Central memory CD8-positive, alpha-beta T cell (primary cell): Measurements from ENCODE around the gene C1QTNF3.
"Not testable (repeated sequence)": the region's sequence is repeated elsewhere in the genome, so short reads cannot be mapped to it uniquely, and the experiment has no call there.

Source experiments
- ATAC-seq: fragments of 150-1000 bp; cut with Tn5 transposase; replicated peaks from 2 replicates; pipeline ENCODE4 v1.10.0; 2022; ENCODE audit warnings: mild to moderate bottlenecking, moderate FRiP score, moderate number of reproducible peaks; ENCODE audit not compliant: poor library complexity, severe bottlenecking; ENCODE audit errors: extremely low read depth
- DNase-seq, 2 donors: peaks; one replicate each; pipeline ENCODE4 v3.0.0; 2021; ENCODE audit warnings: low spot score in 2 of 2
- H3K27ac Mint-ChIP-seq: one replicate; pipeline ENCODE4 v1.8.0; 2022; ENCODE audit warnings: low read depth, mild to moderate bottlenecking, moderate library complexity, mixed read lengths
- H3K27me3 Mint-ChIP-seq: one replicate; pipeline ENCODE4 v1.8.0; 2022; ENCODE audit warnings: mixed read lengths
- H3K36me3 Mint-ChIP-seq: one replicate; pipeline ENCODE4 v1.8.0; 2022; ENCODE audit warnings: mild to moderate bottlenecking, moderate library complexity, mixed read lengths; ENCODE audit not compliant: insufficient read depth
- H3K4me1 Mint-ChIP-seq: one replicate; pipeline ENCODE4 v1.8.0; 2022; ENCODE audit warnings: mixed read lengths
- H3K4me3 Mint-ChIP-seq: one replicate; pipeline ENCODE4 v1.8.0; 2022; ENCODE audit warnings: mild to moderate bottlenecking, moderate library complexity, mixed read lengths
- H3K9me3 Mint-ChIP-seq: one replicate; pipeline ENCODE4 v1.8.0; 2022; ENCODE audit warnings: mixed read lengths

C1QTNF3 gene

DNA sequence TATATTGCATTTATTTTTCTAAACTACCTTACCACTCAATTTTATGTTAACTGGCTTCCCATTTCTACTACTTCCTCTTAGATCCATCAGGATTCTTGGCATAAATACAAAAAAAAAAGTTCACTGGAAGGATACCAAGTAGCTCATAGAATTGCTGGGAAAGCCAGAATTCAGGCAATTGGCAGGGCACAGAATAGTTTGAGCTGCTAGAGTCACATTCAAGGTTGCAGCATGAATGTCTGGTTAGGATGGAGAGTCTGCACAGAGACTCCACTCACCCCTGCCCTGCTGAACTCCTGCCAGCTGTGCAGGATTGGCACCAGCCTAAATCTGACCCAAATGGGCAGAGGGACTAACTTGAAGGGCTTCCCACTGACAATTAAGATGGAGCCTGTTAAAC, 30.2 kb downstream of the C1QTNF3 start:
- ATAC-seq (no peak), DNase-seq (no peak)
- no peaks in the 10 kb centered on the region for H3K9me3 Mint-ChIP-seq

DNA sequence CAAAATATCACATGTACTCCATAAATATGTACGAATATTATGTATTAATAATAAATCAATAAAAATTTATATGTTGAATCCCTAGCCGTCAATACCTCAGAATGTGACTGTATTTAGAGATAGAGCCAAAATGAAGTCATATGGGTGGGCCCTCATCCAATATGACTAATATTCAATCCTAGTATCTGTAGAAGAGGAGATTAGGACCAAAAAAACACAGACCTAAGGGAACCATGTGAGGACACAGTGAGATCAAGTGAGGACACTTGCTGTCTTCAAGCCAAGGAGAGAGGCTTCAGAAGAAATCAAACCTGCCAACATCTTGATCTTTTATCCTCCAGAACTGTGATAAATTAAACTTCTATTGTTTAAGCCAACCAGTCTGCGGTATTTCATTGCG, 31.5 kb downstream of the C1QTNF3 start:
- Mint-ChIP-seq H3K9me3 (no peaks in the 10 kb centered on the region), H3K4me3 (no peak overlapping the region), H3K36me3 (peaks cover 14% of the 10 kb centered on the region), H3K27me3 (no peaks in the 10 kb centered on the region), H3K27ac (no peak overlapping the region), H3K4me1 (peaks cover 16% of the 10 kb centered on the region)
- DNase-seq (no peak), ATAC-seq (no peak)

More for the DNA sequence above, 30.2 kb downstream of the C1QTNF3 start:
- Mint-ChIP-seq H3K4me3 (no peak overlapping the region), H3K27ac (no peak overlapping the region), H3K4me1 (peaks cover 7% of the 10 kb centered on the region), H3K36me3 (peaks cover 8% of the 10 kb centered on the region), H3K27me3 (no peaks in the 10 kb centered on the region)

DNA sequence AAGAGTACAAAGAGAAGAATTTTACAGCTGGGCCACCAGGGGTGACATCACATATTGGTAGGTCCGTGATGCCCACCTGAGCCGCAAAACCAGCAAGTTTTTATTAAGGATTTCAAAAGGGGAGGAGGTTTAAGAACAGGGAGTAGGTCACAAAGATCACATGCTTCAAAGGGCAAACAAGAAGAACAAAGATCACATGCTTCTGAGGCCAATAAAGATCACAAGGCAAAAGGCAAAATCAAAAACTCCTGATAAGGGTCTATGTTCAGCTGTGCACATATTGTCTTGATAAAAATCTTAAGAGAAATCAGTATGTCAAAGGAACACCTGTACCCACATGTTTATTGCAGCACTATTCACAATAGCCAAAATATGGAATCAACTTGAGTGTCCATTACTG, 32.9 kb downstream of the C1QTNF3 start:
- H3K4me1 Mint-ChIP-seq: peaks cover 23% of the 10 kb centered on the region
- peaks cover 18% of the 10 kb centered on the region for H3K36me3 Mint-ChIP-seq
- not testable (repeated sequence) for H3K4me3 Mint-ChIP-seq, H3K27me3 Mint-ChIP-seq, H3K27ac Mint-ChIP-seq, DNase-seq, H3K9me3 Mint-ChIP-seq, ATAC-seq

DNA sequence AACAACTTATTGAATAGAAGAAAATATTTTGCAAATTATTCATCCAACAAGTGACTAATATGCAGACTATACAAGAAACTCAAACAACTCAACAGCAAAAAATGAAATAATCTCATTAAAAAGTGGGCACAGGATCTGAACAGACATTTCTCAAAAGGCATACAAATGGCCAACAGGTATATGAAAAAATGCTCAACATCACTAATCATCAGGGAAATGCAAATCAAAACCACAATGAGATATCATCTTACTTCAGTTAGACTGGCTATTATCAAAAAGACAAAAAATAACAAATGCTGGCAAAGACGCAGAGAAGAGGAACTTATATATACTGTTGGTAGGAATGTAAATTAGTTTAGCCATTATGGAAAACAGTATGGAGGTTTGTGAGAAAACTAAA, 33.4 kb downstream of the C1QTNF3 start:
- Mint-ChIP-seq H3K27me3 (no peaks in the 10 kb centered on the region), H3K36me3 (peaks cover 19% of the 10 kb centered on the region), H3K27ac (peak overlapping the region; percentile 85), H3K4me3 (no peak overlapping the region), H3K4me1 (peaks cover 23% of the 10 kb centered on the region), H3K9me3 (no peaks in the 10 kb centered on the region)
- DNase-seq (no peak), ATAC-seq (no peak)

DNA sequence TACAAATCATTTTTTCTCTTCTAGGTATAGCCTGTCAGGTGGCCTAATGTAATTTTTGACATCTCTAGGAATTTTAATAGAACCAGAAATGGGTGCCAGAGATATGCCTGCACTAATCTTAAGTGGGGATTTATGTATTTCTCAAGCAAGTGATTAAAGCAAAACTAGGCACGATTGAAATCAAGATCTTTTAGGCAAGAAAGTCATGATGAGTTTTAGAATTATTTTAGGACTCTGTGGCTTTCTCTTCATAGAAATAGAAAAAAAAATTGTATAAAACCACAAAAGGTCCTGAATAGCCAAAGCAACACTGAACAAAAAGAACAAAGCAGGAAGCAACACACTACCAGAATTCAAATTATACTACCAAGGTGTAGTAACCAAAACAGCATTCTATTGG, 34.2 kb downstream of the C1QTNF3 start:
- no peaks in the 10 kb centered on the region for H3K9me3 Mint-ChIP-seq
- DNase-seq (no peak), ATAC-seq (no peak)
- peaks cover 23% of the 10 kb centered on the region for H3K4me1 Mint-ChIP-seq
- peaks cover 21% of the 10 kb centered on the region for H3K36me3 Mint-ChIP-seq
- H3K27ac Mint-ChIP-seq: peak overlapping the region; percentile 85
- H3K27me3 Mint-ChIP-seq: no peaks in the 10 kb centered on the region
- peak overlapping the region; percentile 78 for H3K4me3 Mint-ChIP-seq

DNA sequence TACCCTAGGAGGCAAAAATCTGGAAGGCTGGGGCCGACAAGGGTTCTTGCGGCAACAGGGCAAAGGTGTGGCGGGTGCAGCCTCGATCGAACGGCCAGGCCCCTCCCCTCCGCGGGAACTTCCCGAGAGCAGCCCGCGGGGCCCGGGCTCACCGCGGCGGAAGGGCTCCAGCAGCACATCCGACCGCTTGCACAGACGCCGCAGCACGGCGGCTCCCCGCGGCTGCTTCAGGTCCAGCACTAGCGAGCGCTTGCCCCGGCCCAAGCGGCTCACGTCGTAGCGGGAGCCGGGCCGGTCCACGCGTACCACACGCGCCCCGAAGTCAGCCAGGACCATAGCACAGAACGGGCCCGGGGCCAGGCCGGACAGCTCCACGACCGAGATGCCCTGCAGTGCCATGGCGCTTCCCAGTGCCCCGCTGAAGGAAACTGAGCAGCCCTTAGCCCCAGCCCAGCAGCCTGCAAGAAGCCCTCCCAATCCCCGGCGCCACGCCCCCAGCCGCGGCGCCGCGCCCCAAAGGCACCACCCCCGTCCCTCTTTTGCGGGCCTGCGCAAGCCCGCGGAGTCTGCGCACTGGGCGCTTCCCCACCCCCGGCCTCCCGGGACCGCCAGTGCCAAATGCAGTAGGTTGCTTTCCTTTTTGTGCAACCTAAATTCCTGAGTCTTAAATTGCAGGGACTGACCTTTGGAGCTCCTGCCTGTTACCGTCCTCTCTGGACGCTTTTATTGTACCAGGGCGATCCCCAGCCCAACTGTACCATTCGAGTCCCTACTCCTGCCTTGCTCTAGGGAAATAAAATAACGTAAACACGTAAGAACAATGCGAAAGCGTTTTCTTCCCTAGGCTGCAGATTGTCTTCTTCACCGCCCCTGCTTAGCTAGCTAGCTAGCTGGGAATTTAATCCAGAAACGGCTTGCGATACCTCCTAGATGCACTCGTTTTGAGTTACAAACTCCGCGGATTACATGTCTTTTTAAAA, 35.1 kb downstream of the C1QTNF3 start, which contains the start of gene AMACR:
TSS of gene AMACR (minus strand) at position 430 of the 980 bp plus-strand sequence. CDS start at position 399, 31 bp downstream.
- Mint-ChIP-seq H3K27ac (peak within 1 kb of the TSS; percentile 85), H3K27me3 (no peaks in the 10 kb centered on the region), H3K9me3 (no peaks in the 10 kb centered on the region), H3K36me3 (peaks cover 21% of the 10 kb centered on the region), H3K4me3 (peak within 1 kb of the TSS; percentile 78), H3K4me1 (peaks cover 23% of the 10 kb centered on the region)
- peak; percentile 76 to 85 for DNase-seq
- ATAC-seq: peak; percentile 93

DNA sequence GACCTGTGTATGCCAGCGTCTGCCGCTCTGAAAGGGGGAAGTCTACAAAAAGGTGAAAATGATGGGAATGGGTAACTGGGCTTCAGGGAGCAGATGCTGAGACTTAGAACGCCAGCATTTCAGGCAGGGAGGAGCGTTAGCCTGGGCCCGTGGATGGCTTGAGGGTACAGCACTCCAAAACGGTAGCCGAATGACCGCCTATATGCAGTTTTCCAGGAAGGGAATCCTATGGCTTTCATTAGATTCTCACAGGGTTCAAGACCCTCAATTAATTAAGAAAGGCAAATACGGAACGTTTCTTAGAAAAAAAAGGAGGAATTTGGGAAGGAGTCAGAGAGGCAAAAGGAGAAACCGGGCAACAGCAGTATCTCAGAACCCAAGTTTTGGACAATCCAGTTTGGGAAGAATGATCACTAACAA, 35.8 kb downstream of the C1QTNF3 start:
- H3K9me3 Mint-ChIP-seq: no peaks in the 10 kb centered on the region
- H3K4me1 Mint-ChIP-seq: peaks cover 23% of the 10 kb centered on the region
- H3K36me3 Mint-ChIP-seq: peaks cover 21% of the 10 kb centered on the region
- no peaks in the 10 kb centered on the region for H3K27me3 Mint-ChIP-seq
- H3K4me3 Mint-ChIP-seq: peak overlapping the region; percentile 78
- peak overlapping the region; percentile 85 for H3K27ac Mint-ChIP-seq
- ATAC-seq (no peak), DNase-seq (no peak)

DNA sequence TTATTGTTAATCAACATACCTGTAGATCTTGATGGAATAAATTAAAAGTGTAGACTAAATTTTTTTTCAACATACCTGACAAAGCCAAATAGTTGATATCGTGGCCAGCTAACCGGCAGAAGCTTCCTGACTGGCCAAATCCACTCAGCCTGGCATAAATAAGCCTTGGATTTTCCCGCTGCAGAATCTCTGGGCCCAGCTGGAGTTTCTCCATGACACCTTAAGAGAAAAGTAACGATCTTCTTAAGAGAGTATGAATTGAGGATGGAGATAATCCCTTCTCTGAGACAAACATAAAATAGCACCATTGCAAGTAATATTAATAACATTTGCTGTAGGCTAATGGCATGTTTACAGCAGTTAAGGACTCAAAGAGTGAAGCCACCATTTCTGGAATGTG, 37.3 kb downstream of the C1QTNF3 start:
- ATAC-seq: no peak
- peaks cover 19% of the 10 kb centered on the region for H3K36me3 Mint-ChIP-seq
- H3K9me3 Mint-ChIP-seq: no peaks in the 10 kb centered on the region
- H3K27ac Mint-ChIP-seq: no peak overlapping the region
- H3K4me1 Mint-ChIP-seq: peaks cover 23% of the 10 kb centered on the region
- no peak for DNase-seq
- no peaks in the 10 kb centered on the region for H3K27me3 Mint-ChIP-seq
- H3K4me3 Mint-ChIP-seq: no peak overlapping the region

DNA sequence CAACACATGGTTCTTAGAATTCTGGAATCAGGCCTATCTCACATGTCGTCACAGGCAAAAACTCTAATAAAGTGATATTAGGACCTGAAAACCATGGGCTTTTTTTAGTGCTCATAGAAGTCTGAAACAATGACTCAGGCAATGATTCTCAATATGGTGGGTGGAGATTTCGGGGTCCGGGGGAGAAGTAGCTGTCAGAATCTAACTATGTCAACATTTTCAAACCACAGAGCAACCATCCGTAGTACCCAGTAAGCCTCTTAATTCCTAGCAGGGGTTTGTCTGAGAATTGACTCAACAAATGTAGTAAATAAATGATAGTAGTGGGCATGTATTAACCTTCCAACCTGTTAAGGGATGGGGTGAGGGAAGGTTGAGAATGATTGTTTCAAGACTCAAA, 37.8 kb downstream of the C1QTNF3 start:
- ATAC-seq: no peak
- H3K4me1 Mint-ChIP-seq: peaks cover 23% of the 10 kb centered on the region
- H3K36me3 Mint-ChIP-seq: peaks cover 19% of the 10 kb centered on the region
- no peak overlapping the region for H3K4me3 Mint-ChIP-seq
- no peaks in the 10 kb centered on the region for H3K27me3 Mint-ChIP-seq
- H3K27ac Mint-ChIP-seq: no peak overlapping the region
- DNase-seq: no peak
- H3K9me3 Mint-ChIP-seq: no peaks in the 10 kb centered on the region

DNA sequence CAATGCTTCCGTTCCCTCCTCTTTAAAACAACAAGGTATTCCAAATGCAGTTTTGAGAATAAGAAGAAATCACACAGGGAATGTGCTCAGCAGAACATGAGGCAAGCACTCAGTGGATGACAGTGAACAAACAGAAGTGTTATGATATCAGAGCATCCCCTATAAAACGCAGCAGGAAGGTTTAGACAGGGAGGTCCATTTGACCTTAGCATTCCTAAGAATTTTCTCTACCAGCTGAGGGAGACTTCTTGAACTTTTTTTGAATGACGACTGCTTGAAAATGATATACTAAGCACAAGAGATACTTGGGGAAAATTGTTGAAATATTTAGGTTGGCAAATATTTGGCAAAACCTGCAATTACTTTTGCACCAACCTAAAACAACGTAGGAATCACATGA, 39.1 kb downstream of the C1QTNF3 start:
- Mint-ChIP-seq H3K36me3 (peaks cover 19% of the 10 kb centered on the region), H3K4me3 (no peak overlapping the region), H3K4me1 (peaks cover 23% of the 10 kb centered on the region), H3K9me3 (no peaks in the 10 kb centered on the region), H3K27ac (no peak overlapping the region), H3K27me3 (no peaks in the 10 kb centered on the region)
- ATAC-seq (no peak), DNase-seq (no peak)

DNA sequence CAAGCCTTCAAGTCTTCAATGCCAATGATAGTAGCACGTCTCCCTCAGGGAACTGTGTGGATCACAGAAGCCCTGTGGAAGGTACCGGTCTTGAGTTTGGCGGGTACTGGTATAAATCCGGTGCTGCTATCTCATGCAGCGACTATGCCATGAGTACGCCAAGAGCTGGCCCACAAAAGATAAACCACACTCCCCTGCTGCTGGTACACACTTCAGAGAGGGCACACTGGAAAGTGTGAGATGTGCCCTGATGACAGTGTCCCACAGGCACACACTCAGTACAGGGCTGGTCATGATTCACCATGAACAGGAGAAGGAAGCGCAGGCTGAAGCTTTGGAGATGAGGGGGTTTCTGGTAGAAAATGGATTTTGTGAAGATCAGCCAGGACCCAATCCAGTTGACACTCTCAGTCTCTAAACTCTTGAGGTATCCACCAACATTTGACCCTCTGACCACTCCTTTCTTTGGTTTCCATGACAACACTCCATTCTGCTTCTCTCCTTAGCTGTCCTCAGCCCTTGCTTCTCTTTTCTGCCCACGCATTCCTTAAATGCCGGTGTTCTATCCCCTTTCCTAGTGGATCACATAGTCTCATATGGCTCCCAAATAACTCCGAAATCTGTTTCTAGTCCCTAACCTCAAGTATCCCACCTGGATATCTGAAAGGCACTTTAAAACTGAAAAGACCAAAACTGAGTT, 40.2 kb downstream of the C1QTNF3 start:
- no peak overlapping the region for H3K4me3 Mint-ChIP-seq
- no peaks in the 10 kb centered on the region for H3K9me3 Mint-ChIP-seq
- ATAC-seq (no peak), DNase-seq (no peak)
- H3K4me1 Mint-ChIP-seq: peaks cover 16% of the 10 kb centered on the region
- H3K27ac Mint-ChIP-seq: no peak overlapping the region
- peaks cover 13% of the 10 kb centered on the region for H3K36me3 Mint-ChIP-seq
- no peaks in the 10 kb centered on the region for H3K27me3 Mint-ChIP-seq

DNA sequence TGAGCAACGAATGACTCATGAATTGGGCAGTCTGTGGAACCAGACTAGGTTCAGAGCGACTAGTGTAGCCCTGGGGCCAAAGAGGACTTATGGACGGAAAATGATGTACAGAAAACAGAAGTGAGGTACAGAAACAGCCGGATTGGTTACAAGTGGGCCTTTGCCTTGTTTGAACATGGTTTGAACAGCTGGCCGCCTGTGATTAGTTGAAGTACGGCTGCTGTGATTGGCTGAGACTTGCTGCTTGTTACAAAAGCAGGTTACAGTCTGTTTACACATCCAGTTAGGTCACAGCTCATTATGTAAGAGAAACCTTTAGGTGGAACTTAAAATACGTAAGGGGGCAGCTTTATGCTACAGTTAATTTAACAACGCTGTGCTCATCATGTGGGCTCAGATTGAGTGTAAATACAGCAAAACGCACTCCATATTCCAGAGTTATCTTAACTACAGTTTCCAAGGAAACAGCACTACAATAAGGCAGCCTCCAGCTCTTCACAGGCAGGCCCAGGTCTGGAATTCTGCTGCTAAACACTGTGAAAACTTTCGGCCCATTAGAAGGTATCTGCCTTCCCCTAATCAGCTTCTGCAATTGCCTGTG, 41.7 kb downstream of the C1QTNF3 start:
- H3K36me3 Mint-ChIP-seq: peaks cover 11% of the 10 kb centered on the region
- no peak overlapping the region for H3K27ac Mint-ChIP-seq
- no peak for ATAC-seq
- DNase-seq: no peak
- peaks cover 10% of the 10 kb centered on the region for H3K4me1 Mint-ChIP-seq
- H3K27me3 Mint-ChIP-seq: no peaks in the 10 kb centered on the region
- H3K4me3 Mint-ChIP-seq: no peak overlapping the region
- no peaks in the 10 kb centered on the region for H3K9me3 Mint-ChIP-seq
